ENCODE measurements around the gene RTN1.
A peak's percentile ranks its signal among the peaks of the same experiment; 100 is the strongest.

The RTN1 gene

GRCh38 chr14:59870277-59871165 is at the start of gene RTN1:
Gene RTN1, minus strand, starts transcription at chr14:59870776. Its CDS starts 146 bp downstream, at chr14:59870630.
- DNase-seq: peak; percentile 40 to 89

- DNase-seq: no peak
Measured at GRCh38 chr14:59920378-59920683, 49.8 kb upstream of the RTN1 start.

- peak; percentile 67 to 69 for DNase-seq
Measured at GRCh38 chr14:59919570-59920377, 49.2 kb upstream of the RTN1 start, which contains the start of gene LRRC9. Gene LRRC9, plus strand, starts transcription at chr14:59920144.

GRCh38 chr14:59918824-59919569 is 48.4 kb upstream of the RTN1 start:
- peak in 1 of 2 experiments; percentile 50 for DNase-seq

- DNase-seq: no peak
Measured at GRCh38 chr14:59913187-59913586, 42.6 kb upstream of the RTN1 start.

- DNase-seq: no peak
Measured at GRCh38 chr14:59912443-59912842, 41.9 kb upstream of the RTN1 start.

GRCh38 chr14:59905188-59905587 is 34.6 kb upstream of the RTN1 start:
- no peak for DNase-seq

- DNase-seq: no peak
Measured at GRCh38 chr14:59904184-59904583, 33.6 kb upstream of the RTN1 start.

- DNase-seq: no peak
Measured at GRCh38 chr14:59900556-59900955, 30.0 kb upstream of the RTN1 start.

GRCh38 chr14:59897757-59898383 is 27.3 kb upstream of the RTN1 start:
- DNase-seq: peak; percentile 37 to 79

GRCh38 chr14:59895721-59896120 is 25.1 kb upstream of the RTN1 start:
- no peak for DNase-seq

- no peak for DNase-seq
Measured at GRCh38 chr14:59890676-59891075, 20.1 kb upstream of the RTN1 start.

GRCh38 chr14:59882957-59883356 is 12.4 kb upstream of the RTN1 start:
- DNase-seq: peak in 1 of 2 experiments; percentile 2

- DNase-seq: no peak
Measured at GRCh38 chr14:59871166-59871495, 555 bp upstream of the RTN1 start.

- DNase-seq: peak in 1 of 2 experiments; percentile 40
Measured at GRCh38 chr14:59869381-59870255, 958 bp downstream of the RTN1 start.

- no peak for DNase-seq
Measured at GRCh38 chr14:59868021-59868420, 2.6 kb downstream of the RTN1 start.

GRCh38 chr14:59863806-59864525 is 6.6 kb downstream of the RTN1 start:
- DNase-seq: no peak

GRCh38 chr14:59857328-59857727 is 13.2 kb downstream of the RTN1 start:
- DNase-seq: no peak

GRCh38 chr14:59852350-59852749 is 18.2 kb downstream of the RTN1 start:
- DNase-seq: no peak

GRCh38 chr14:59850458-59850857 is 20.1 kb downstream of the RTN1 start:
- no peak for DNase-seq

All from NCI-H526 (cell line).